Hindlimb muscle (tissue), 1 donor: ENCODE measurements around the gene SMARCD3. TPM values are rescaled to one million over a fixed set of nuclear protein-coding genes. Genes with fewer than 3 reads are reported as not detected.

Source experiments
- DNase-seq: peaks from one replicate; pipeline ENCODE4 v3.0.0-alpha.2; 2013
- polyA plus RNA-seq: library from polyadenylated mRNA; unstranded; fragments of 120-200 nt; gene quantifications from one replicate; pipeline ENCODE4 v1.2.1, GENCODE V29; 2013; ENCODE audit not compliant: insufficient read length

Gene SMARCD3
- polyA plus RNA-seq, 1 donor = 180 TPM

- DNase-seq = no peak
Observed at GRCh38 chr7:151247611-151248345, 716 bp downstream of the SMARCD3 start.

GRCh38 chr7:151246851-151247580 lies 1.5 kb downstream of the SMARCD3 start:
- DNase-seq = no peak

- DNase-seq = no peak
Observed at GRCh38 chr7:151246102-151246850, 2.2 kb downstream of the SMARCD3 start.

GRCh38 chr7:151245360-151246101 lies 3.0 kb downstream of the SMARCD3 start:
- DNase-seq = no peak

GRCh38 chr7:151244841-151245346 lies 3.6 kb downstream of the SMARCD3 start:
- DNase-seq = no peak

GRCh38 chr7:151244196-151244840 lies 4.2 kb downstream of the SMARCD3 start:
- no peak for DNase-seq

GRCh38 chr7:151243408-151244195 lies 4.9 kb downstream of the SMARCD3 start:
- DNase-seq = no peak

GRCh38 chr7:151243045-151243349 lies 5.5 kb downstream of the SMARCD3 start:
- DNase-seq = no peak

GRCh38 chr7:151242159-151243044 lies 6.1 kb downstream of the SMARCD3 start:
- DNase-seq = no peak

- DNase-seq = no peak
Observed at GRCh38 chr7:151241755-151242096, 6.8 kb downstream of the SMARCD3 start.

GRCh38 chr7:151240942-151241754 lies 7.3 kb downstream of the SMARCD3 start:
- no peak for DNase-seq

- no peak for DNase-seq
Observed at GRCh38 chr7:151240536-151240935, 8.0 kb downstream of the SMARCD3 start.

GRCh38 chr7:151239837-151240459 lies 8.5 kb downstream of the SMARCD3 start:
- DNase-seq = no peak

GRCh38 chr7:151238924-151239836 lies 9.3 kb downstream of the SMARCD3 start:
- DNase-seq = no peak

- no peak for DNase-seq
Observed at GRCh38 chr7:151238190-151238810, 10.2 kb downstream of the SMARCD3 start.

GRCh38 chr7:151237244-151238189 lies 11.0 kb downstream of the SMARCD3 start:
- no peak for DNase-seq
